HG02840 (cell line): Measurements from ENCODE around the gene PDPK1.
"Not testable (repeated sequence)": the region's sequence is repeated elsewhere in the genome, so short reads cannot be mapped to it uniquely, and the experiment has no call there.

Experiments used
- ATAC-seq: cut with Tn5 transposase; IDR thresholded peaks from one replicate; pipeline ENCODE4 v1.9.1; 2021; ENCODE audit warnings: mild to moderate bottlenecking, moderate library complexity, moderate number of reproducible peaks; ENCODE audit not compliant: unreplicated experiment, low FRiP score

The PDPK1 gene

DNA sequence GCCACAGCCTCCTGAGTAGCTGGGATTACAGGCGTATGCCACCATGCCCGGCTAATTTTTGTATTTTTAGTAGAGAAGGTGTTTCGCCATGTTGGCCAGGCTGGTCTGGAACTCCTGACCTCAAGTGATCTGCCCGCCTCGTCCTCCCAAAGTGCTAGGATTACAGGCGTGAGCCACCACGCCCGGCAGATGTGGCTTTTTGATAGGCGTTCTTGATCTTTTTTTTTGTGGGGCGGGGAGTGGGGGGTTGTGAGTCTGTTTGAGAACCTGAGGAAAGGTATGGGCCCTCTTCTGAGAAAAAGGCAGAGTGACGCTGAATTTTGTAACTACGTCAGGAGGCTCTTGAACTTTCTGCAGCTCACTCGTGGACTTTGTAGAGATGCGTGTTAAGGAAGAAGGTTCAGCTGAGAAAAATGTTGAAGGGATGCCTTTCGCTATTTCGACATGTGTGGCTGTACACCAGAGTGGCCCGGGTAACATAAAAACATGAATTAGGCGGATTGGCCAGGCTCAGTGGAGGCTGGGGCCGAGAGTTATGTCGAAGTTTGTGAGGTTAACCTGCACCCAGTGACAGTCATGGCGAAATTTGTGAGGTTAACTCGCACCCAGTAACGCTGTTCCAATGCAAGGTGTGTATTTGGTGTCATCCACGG lies 1.5 kb downstream of the PDPK1 start:
- ATAC-seq = not testable (repeated sequence)

DNA sequence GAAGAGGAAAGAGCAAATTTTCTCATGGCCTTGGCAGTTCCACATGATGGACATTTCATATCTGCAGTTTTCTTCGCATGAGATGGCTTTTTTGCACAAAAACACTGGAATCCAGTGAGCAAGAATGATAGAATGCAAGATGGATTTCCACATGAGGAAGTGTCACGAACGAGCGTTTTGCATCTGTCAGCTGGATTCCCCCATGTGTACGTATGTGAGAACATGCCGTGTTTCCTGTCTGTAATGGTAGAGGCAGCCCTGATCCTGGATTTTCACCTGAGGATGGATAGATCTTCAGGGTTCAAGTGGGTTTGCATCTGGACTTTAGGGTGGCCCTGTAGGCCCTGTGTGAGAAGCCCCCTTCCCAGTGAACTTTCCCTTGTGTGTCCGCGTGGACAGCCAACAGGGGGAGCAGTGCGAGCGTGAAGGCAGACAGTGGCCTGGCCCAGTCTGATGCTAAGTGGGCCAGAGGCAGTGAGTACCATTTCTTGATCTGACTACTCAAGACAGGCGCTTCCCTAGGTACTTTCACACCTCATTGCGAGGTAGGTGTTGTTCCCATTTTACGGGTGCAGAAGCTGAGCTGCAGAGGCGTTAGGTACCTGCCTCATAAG lies 2.1 kb downstream of the PDPK1 start:
- not testable (repeated sequence) for ATAC-seq

DNA sequence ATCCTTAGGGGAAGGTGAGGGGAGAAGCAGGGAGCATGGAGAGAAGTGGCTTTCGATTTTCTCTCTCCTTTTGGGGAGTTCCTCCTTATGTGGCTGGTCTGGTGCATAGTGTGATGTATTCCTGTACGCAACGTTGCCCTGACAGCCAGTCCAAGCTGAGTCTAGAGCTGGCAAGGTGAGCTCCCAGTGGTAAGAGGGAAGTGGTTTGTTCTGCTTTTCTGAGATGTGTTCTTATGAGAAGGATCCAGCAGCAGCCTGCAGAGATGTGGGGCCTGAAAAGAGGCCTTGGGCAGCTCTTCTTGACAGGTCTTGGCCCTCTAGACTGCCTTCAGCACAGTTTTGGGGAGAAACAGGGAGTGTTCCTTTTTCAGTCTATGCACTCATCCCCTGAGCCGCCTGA lies 3.1 kb downstream of the PDPK1 start:
- ATAC-seq = not testable (repeated sequence)

DNA sequence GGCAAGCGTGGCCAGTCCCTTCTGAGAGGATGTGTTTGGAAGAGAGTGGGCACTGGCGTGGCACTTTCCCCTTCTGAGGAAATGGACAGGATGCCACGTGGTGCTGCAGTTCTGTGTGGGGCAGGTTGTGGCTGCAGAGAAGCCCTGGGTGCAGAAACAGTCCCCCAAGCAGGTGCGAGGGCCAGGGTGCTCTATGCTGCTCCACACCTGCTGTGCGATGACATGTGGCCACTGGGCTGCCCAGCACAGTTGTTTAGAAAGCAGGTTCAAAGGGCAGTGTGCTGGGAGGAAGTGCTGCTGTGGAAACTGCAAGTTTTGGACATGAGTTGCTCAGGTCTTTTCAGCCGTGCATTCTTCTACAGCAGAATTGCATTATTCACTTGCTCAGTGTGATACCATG lies 3.6 kb downstream of the PDPK1 start:
- ATAC-seq = not testable (repeated sequence)

DNA sequence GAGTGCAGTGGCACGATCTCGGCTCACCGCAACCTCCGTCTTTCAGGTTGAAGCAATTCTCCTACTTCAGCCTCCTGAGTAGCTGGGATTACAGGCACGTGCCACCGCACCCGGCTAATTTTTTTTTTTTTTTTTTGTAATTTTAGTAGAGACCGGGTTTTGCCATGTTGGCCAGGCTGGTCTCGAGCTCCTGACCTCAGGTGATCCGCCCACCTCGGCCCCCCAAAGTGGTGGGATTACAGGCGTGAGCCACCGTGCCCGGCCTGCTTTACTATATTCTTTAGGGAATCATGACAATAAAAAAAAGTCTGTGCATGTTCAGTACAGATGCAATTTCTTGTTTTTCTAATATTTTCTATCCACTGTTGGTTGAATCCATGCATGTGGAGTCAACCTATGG lies 6.0 kb downstream of the PDPK1 start:
- not testable (repeated sequence) for ATAC-seq

DNA sequence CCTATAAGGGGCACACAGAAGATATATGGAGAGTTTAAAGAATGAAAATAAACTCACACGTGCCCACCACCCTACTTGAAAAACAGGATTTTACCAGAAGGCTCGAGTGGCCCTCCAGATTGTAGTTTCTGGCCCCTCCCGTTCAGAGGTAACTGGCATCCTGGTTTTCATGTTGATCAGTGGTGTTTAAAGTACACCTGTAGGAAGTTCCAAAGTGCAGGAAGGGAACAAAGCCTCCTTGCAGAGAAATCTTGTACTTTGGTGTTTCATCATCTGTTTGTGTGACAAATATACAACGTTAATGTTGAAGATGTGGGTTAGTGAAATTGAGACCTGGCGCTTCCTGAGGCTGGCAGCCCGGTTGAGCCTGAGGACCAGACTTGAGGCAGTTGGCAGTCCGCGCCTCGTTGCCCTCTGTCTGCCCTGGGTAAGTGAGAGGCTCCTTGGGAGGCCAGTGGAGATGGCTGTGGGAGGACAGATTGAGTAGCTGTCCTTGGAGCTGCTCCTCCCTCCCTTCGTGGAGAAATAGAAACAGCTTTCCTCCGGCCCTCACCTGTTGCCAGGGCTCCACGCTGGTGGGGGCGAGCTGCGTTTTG lies 12.6 kb downstream of the PDPK1 start:
- not testable (repeated sequence) for ATAC-seq

DNA sequence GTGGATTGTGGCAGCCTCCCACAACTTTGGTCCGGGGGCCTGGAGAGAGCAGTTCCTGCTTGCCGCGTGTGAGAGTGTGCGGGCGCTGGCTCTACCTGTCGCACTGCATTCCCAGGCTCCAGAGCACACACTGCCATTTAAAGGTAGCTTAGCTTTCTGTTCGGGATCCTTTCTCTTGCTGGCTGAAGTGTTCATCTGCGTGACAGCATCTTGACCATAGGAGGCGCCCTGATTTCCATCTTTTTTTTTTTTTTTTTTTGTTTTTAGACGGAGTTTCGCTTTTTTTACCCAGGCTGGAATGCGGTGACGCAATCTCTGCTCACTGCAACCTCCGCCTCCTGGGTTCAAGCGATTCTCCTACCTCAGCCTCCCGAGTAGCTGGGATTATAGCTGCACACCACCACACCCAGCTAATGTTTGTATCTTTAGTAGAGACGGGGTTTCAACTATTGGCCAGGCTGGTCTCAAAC lies 13.6 kb downstream of the PDPK1 start:
- ATAC-seq = not testable (repeated sequence)

DNA sequence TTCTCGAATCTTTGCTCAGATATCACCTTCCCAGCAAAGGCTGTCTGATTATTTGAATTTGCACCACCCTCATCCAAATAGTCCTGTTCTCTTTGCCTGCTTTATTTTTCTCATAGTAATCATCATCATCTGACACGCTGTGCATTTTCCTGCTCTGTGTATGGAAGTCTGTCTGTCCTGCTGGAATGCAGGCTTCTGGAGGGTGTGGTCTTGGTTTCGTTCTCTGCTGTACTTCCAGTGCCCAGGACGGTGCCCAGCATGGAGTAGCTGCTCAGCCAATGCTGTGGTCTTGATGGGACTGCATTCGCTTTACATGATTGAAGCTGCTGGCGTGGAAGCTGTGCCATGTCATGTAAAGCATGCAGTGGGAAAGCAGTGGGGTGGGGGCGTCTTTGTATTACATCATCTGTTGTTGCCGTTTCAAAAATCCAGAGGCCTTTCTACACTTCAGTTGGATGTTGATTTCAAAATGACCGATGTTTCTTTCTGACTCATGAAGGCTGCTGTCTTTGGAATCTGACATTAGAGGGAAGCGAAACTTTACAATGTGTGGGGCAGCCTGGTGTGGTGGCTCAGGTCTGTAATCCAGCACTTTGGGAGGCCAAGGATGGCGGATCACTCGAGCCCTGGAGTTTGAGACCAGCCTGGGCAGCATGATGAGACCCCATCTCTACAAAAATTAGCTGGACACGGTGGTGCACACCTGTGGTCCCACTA lies 17.0 kb downstream of the PDPK1 start:
- not testable (repeated sequence) for ATAC-seq

DNA sequence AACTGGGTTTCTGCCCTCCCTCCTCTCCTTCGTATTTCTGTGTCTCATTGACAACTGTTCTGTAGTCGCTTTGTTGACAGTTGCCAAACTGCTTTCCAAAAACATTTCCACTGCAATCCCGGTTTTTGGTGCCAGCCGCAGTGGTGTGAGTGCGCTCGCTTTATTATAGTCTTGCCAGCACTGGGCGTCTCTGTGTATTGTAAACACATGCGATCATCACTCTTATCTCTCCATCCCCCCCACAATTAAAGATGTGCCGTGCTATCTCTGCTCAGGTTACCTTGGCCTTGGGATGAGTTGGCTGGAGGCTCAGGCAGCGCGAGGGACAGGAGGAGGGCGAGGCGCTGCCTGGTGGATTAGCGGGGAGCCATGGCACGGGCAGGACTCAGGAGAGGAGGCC lies 19.3 kb downstream of the PDPK1 start:
- ATAC-seq = not testable (repeated sequence)

DNA sequence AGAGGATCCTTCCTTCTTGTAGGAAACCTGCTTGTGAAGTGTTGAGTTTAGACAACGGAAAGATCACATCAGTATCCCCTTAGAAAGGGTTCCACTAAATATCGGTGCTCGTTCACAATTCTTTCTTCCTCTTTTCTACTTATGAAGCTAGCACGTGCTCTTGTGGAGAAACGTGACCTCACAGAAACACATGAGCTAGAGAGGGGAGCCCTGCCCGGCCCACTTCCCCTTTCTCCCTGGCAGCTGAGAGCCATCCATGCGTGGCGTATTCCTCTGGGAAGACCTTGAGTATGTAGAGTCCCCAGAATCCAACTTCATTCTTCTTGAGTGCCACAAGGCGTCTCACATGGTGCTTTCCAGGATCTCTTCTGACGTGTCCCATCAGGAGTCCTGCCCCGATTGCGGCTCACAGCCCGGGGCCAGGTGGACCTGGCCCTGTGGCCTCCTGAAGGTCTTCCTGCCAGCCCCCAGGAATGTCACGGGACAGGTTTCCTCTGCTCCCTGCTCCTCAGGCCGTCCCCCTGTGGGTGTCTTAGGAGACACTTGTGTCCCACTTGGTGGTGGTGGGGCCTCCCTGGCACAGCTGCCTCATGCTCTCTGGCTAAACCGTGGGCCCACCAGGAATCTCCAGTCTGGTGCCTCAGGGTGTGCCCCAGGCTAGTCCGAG lies 22.4 kb downstream of the PDPK1 start:
- not testable (repeated sequence) for ATAC-seq

DNA sequence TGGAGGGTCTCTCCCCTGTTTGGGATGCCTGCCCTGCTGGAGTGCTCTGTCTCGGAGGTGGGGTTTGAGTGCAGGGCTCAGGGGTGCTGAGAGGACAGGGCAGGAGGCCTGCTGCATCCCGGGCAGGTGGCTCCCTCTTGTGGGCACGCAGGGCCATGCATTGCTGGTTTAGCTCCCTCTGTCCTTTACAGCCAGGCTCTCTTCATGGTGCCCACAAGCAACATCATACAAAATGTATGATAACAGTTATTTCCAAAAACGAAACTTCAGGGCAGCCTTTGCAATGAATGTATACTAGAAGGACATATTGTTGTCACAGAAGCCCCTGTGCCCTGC lies 22.9 kb downstream of the PDPK1 start:
- ATAC-seq = not testable (repeated sequence)

DNA sequence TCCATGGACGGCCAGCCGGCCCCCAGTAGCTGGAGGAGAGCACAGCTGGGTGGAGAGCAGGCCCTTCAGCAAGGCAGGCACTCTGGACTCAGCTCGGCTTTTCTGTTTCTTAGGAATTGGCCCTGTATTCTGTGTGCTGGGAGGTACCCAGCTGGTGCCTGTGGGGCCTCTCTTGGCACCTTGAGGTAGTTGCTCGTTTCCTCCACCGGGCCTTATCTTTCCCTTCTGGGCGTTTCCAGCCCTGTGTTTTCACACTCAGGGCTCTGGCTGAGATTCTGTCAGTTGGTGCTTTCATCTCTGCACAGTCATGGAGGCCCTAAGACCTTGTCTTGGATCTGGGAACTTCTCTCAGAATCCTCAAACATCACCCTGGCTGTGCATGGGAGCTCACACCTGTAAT lies 29.7 kb downstream of the PDPK1 start:
- not testable (repeated sequence) for ATAC-seq

DNA sequence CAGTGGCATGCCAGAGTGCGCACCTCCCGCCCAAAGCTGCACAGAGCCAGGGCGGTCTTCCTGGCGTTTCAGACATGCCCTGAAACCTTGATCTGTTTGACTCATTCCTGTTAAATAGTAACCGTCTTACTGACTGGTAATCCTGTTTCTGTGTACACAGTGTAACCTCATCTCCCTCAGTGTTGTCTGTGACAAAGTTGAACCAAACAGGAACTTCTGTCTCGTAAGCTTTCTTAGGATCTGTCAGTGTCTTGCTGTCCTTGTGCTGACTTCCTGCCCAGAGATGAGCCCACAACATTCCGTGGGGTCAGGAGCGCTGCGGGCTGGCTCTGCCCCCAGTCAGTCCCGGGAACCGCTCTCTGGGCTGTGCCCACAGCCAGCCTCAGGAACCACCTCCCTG lies 30.8 kb downstream of the PDPK1 start:
- not testable (repeated sequence) for ATAC-seq

DNA sequence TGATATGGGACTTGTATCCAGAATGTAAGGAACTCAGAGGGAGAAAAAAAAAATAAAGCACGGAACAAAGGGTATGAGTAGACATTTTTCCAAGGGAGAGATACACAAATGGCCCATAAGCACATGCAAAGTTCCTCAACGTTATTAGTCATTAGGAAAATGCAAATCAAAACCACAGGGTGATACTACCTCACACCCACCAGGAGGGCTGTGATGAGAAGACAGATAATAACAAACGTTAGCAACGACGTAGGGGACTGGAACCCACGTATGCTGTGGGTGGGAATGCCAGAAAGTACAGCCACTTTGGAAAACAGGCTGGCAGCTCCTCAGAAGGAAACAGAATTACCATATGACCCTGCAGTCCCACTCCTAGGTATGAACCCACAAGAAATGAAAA lies 34.9 kb downstream of the PDPK1 start:
- ATAC-seq = not testable (repeated sequence)

DNA sequence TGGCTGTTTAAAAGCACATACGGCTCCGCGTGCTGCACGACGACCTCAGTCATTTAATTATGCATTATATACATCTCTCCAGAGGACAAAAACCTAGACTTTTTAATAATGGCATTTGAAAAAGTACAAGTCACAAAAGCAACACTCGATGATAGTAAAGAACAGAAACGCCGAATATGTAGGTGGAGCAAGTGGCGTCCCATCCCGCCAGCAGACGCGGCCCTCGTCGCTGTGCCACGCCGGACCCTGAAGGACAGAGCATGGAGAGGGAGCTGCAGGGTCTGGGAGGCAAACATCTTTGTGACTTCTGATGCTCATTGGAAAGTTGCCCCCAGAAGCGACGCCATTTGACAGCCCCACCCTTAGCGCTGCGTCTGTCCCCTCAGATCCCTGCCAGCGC lies 38.0 kb downstream of the PDPK1 start:
- ATAC-seq = not testable (repeated sequence)

DNA sequence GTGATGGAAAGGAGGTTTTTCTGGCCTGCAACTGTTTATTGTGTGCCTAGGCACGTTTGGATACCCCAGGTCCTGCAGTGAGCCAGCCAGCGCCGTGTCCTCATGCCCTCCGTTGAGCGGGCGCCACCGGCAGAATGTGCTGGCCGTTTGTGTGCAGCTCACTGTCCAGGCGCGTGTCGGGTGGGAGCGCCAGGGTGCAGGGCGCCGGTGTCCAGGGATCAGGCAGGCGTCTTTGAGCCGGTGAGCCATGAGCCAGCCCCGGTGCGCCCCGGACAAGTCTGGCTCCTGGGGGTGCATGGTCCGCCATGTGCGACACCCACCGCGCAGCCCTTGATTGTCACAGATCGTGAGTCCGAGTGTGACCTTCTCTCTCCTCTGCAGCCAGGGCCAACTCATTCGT lies 39.2 kb downstream of the PDPK1 start:
- not testable (repeated sequence) for ATAC-seq

DNA sequence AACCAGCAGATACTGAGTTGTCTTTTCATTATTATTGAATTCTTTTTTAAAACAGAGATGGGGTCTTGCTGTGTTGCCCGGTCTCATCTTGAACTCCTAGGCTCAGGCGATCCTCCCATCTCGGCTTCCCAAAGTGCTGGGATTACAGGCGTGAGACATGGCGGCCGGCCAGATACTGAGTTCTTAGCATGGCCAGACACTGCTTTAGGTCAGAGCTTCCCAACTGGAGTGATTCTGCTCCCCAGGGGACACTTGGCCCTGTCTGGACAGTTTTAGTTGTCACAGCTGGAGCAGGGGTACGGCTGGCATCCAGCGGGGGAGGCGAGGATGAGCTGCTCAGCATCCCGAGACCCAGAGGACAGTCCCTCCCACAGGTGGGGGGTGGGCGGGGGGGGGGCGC lies 41.1 kb downstream of the PDPK1 start:
- not testable (repeated sequence) for ATAC-seq

DNA sequence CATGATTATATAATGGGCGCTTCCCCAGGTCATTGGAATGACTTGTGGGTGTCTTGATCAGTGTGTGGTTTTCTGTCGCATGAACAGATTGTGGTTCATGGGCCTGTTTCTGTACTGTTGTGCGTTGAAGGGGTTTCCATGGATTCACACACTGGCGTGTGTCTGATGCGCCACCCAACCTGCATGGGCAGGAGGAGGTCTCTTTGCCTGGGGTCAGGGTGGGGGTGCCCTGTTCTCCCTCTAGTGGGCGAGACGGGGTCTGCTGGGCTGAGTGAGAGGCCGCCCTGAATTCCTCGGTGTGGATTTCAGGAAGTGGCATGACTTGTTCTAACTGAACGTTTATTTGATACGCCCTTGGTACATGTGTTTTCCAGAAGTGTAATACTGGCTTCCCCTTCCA lies 42.3 kb downstream of the PDPK1 start:
- not testable (repeated sequence) for ATAC-seq

DNA sequence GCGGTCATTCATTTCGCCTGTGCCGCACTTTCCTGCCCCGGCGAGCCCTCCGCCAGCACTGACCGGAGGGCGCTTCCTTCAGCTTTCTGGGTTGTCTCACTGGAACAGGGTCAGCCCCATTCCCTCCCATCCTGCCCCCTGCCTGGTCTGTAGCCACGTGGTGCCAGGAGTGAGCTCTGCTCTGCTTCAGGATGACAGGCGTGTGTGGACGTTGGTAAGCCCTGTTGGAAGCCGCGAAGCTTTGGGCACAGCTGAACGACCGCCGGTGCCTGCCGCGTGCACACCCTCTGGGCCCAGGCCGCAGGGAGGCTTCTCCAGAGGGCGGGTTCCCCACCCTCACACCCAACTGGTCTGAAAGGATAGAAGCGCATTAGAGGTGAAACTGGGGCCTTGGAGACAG lies 43.0 kb downstream of the PDPK1 start:
- ATAC-seq = not testable (repeated sequence)

DNA sequence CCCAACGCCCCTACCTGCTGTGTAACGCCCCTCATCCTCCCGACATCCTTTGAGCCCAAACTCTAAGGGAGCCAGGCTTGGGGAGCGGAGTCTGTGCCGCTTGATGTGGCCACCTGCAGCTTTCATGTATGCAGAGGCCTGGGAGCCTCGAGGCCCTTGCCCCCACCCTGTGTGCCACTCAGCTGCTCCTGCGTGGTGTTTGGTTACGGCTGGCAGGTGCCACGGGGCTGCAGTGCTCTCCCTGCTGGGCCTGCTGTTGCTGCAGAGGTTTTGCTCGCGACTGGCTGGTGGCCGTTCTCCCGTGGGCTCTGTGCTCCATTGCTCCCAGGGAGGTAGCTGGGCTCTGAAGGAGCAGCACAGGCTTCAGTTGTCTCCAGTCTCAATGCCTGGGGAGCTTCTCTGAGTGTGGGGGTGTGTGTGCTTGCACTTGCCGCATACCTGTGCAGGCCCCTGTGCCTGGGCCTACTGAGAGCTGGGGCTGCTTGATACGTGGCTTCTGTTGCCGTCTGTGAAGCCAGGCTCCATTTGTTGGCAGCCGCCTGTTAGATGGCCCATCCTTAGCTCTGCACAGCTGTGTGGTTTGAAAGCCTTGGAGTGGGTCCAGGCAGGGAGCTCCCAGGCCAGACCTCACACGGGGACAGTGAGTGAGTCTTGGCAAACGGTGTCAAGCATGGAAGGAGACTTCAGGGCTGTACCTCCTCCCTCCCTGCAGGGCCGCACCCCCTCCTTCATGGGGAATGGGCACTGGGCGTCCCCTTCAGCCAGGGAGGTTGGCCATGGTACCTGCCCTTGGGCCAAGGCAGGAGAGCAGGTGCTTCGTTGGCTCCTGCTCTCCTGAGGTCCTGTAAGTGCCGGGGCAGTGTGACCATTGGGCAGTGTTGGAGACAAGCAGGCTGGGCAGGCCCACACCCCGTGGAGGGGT lies 47.2 kb downstream of the PDPK1 start:
- ATAC-seq = no peak
